BJ (cell line): ENCODE results near the gene FN3KRP. TPM values are rescaled to one million over a fixed set of nuclear protein-coding genes. Genes with fewer than 3 reads are reported as not detected.
A peak's percentile ranks its signal among the peaks of the same experiment; 100 is the strongest.

Experiments
- CTCF ChIA-PET: fragments of 350-600 bp; formaldehyde crosslinking; extraction: SDS; loops from one replicate; lab custom pipeline; 2021; ENCODE audit warnings: antibody characterized with exemption, inconsistent platforms; lab: Yijun Ruan, JAX
- POLR2A ChIA-PET: fragments of 300-600 bp; sonication (Branson Sonifier 250); formaldehyde crosslinking; extraction: SDS; loops from one replicate; lab custom pipeline; 2021; ENCODE audit warnings: antibody characterized with exemption; lab: Charles Lee
- DNase-seq: peaks from one replicate; pipeline ENCODE4 v3.0.0-alpha.2; 2011; ENCODE audit warnings: low read depth
- H3K27me3 ChIP-seq: 2 replicates; pipeline ENCODE4 v1.6.0; 2011; ENCODE audit warnings: low read length; ENCODE audit not compliant: control insufficient read depth, insufficient read depth
- H3K36me3 ChIP-seq: 2 replicates; pipeline ENCODE4 v1.5.1; 2011; ENCODE audit warnings: low read length; ENCODE audit not compliant: control insufficient read depth, insufficient read depth
- H3K4me3 ChIP-seq: 2 replicates; pipeline ENCODE4 v1.5.1; 2011; ENCODE audit warnings: low read depth, mild to moderate bottlenecking, control low read depth, low read length
- CTCF ChIP-seq: IDR thresholded peaks from 2 replicates; pipeline ENCODE4 v1.5.1; 2011; ENCODE audit warnings: low read depth, mild to moderate bottlenecking, control low read depth, inconsistent platforms, low read length, moderate library complexity; ENCODE audit not compliant: insufficient read depth
- polyA minus RNA-seq: library from RNA; depleted of rRNA, polyadenylated mRNA; stranded (reverse); fragments of >200 nt; gene quantifications from 2 replicates; pipeline ENCODE4 v1.2.3, GENCODE V29; 2011; rRNA and poly(A)+ RNA removed
- polyA plus RNA-seq: library from polyadenylated mRNA; depleted of rRNA; stranded (reverse); fragments of >200 nt; gene quantifications from 2 replicates; pipeline ENCODE4 v1.2.3, GENCODE V29; 2011; rRNA removed

Gene FN3KRP
- 24.0 and 24.9 TPM in 2 replicates for polyA plus RNA-seq
- polyA minus RNA-seq: 10.6 and 13.7 TPM in 2 replicates

GRCh38 chr17:82716203-82717010 is at the start of gene FN3KRP:
FN3KRP (plus strand) TSS chr17:82716706; CDS start chr17:82716756, 50 bp downstream.
- ChIA-PET POLR2A (interaction anchor here (0.7 kb wide), 1 partner anchor 32 kb away, joined by 20 read pairs; no protein-coding TSS in a partner anchor), CTCF (interaction anchor here (0.5 to 1.1 kb wide), 2 partner anchors 19 to 92 kb away, joined by 3 read pairs; no protein-coding TSS in a partner anchor)
- Histone ChIP-seq H3K36me3 (peaks cover 6% of the 10 kb centered on the region), H3K27me3 (no peaks in the 10 kb centered on the region), H3K4me3 (peak within 1 kb of the TSS; percentile 81)
- DNase-seq: peak; percentile 26
- no peak for TF ChIP-seq CTCF

- no peak for DNase-seq
- no peaks in the 10 kb centered on the region for H3K36me3 ChIP-seq
- TF ChIP-seq CTCF: no peak
- ChIA-PET CTCF (interaction anchor here (1.0 to 1.2 kb wide), 2 partner anchors 9 to 105 kb away, joined by 3 to 4 read pairs; no protein-coding TSS in a partner anchor), POLR2A (interaction anchor here (0.7 kb wide), 1 partner anchor 21 kb away, joined by 3 read pairs; no protein-coding TSS in a partner anchor)
- H3K4me3 ChIP-seq: no peak overlapping the region
- H3K27me3 ChIP-seq: no peaks in the 10 kb centered on the region
These were observed 49.4 kb upstream of the FN3KRP start for GRCh38 chr17:82666931-82667667.

- no peak for TF ChIP-seq CTCF
- POLR2A ChIA-PET: no interaction called here
- Histone ChIP-seq H3K27me3 (no peaks in the 10 kb centered on the region), H3K36me3 (no peaks in the 10 kb centered on the region), H3K4me3 (no peak overlapping the region)
- CTCF ChIA-PET: interaction anchor here (1.0 to 2.5 kb wide), 5 partner anchors 10 to 111 kb away, joined by 4 to 12 read pairs (median 9); no protein-coding TSS in a partner anchor
- DNase-seq: no peak
These were observed 48.9 kb upstream of the FN3KRP start for GRCh38 chr17:82667668-82668000.

- no peak for TF ChIP-seq CTCF
- H3K36me3 ChIP-seq: no peaks in the 10 kb centered on the region
- H3K27me3 ChIP-seq: no peaks in the 10 kb centered on the region
- no peak overlapping the region for H3K4me3 ChIP-seq
- no peak for DNase-seq
- CTCF ChIA-PET: interaction anchor here (0.6 to 2.5 kb wide), 14 partner anchors 8 to 113 kb away, joined by 3 to 12 read pairs (median 5); no protein-coding TSS in a partner anchor
- POLR2A ChIA-PET: no interaction called here
These were observed 48.4 kb upstream of the FN3KRP start for GRCh38 chr17:82668024-82668630.
